GM10266 (cell line): ENCODE measurements around the gene FPGS.

Source experiments
- DNase-seq: peaks from one replicate; pipeline ENCODE4 v3.0.0; 2012; ENCODE audit errors: extremely low spot score
- CTCF ChIP-seq: IDR thresholded peaks from 2 replicates; pipeline ENCODE4 v1.5.1; 2012; ENCODE audit warnings: mild to moderate bottlenecking, low read depth; ENCODE audit not compliant: control insufficient read depth, insufficient read depth; ENCODE audit errors: missing control alignments

FPGS gene

GRCh38 chr9:127855522-127855921 lies 52.8 kb downstream of the FPGS start:
- no peak for TF ChIP-seq CTCF

GRCh38 chr9:127856094-127856728 lies 53.5 kb downstream of the FPGS start:
- no peak for TF ChIP-seq CTCF
- no peak for DNase-seq

More at GRCh38 chr9:127855522-127855921, 52.8 kb downstream of the FPGS start:
- DNase-seq: no peak

GRCh38 chr9:127856729-127857116 lies 54.0 kb downstream of the FPGS start:
- no peak for TF ChIP-seq CTCF
- DNase-seq: no peak

- no peak for TF ChIP-seq CTCF
- DNase-seq: no peak
These were observed 54.6 kb downstream of the FPGS start for GRCh38 chr9:127857278-127857677.

- DNase-seq: no peak
- TF ChIP-seq CTCF: no peak
These were observed 55.4 kb downstream of the FPGS start for GRCh38 chr9:127858041-127858512.

- DNase-seq: no peak
- TF ChIP-seq CTCF: no peak
These were observed 57.6 kb downstream of the FPGS start for GRCh38 chr9:127860260-127860659.

- DNase-seq: no peak
- TF ChIP-seq CTCF: no peak
These were observed 58.1 kb downstream of the FPGS start for GRCh38 chr9:127860779-127861178.
